ENCODE data around the gene TIMM17A.
A peak's percentile ranks its signal among the peaks of the same experiment; 100 is the strongest.

The TIMM17A gene

DNA sequence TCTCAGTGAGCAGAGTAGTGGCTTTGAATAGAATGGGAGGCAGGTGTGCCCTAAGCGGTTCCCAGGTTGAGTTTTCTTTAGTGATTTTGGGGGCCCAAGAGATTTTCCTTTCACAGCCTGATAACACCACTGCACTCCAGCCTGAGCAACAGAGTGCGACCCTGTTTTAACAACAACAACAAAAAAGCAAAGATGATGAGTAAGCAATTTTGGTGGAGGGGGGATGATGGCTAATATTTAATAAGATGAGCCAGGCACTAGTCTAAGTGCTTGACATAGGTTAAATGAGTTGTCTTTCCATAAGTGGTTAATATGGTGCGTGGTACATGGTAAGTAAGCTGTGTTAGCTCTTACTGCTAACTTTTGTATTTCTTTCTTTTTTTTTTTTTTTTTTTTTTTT, 29.1 kb downstream of the TIMM17A start:
- no peak for DNase-seq (ENCODE audit: low read depth)

GRCh38 chr1:201985355-201985754, 30.1 kb downstream of the TIMM17A start:
- DNase-seq (ENCODE audit: low read depth): no peak

DNA sequence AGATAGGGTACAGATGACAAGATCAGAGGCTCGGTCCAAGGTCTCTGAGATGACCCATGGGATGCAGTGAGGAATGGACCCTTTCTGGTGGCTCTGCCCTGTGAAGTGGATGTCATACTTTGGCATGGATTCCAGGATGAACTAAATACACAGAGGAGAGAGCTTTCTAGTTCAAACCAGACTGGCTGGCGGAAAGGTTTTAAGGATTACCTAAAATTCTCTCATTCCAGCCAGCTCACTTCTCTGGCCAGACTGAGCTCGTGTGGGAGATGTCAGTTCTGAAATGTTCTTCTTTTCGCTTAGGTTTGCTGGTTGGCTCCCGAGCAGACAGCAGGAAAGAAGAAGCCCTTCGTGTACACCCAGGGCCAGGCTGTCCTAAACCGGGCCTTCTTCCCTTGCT, 33.3 kb downstream of the TIMM17A start:
- DNase-seq (ENCODE audit: low read depth): no peak

GRCh38 chr1:201989354-201990128, 34.2 kb downstream of the TIMM17A start:
- no peak for DNase-seq (ENCODE audit: low read depth)

- no peak for DNase-seq (ENCODE audit: low read depth)
Measured at GRCh38 chr1:201990427-201990826, 35.1 kb downstream of the TIMM17A start.

DNA sequence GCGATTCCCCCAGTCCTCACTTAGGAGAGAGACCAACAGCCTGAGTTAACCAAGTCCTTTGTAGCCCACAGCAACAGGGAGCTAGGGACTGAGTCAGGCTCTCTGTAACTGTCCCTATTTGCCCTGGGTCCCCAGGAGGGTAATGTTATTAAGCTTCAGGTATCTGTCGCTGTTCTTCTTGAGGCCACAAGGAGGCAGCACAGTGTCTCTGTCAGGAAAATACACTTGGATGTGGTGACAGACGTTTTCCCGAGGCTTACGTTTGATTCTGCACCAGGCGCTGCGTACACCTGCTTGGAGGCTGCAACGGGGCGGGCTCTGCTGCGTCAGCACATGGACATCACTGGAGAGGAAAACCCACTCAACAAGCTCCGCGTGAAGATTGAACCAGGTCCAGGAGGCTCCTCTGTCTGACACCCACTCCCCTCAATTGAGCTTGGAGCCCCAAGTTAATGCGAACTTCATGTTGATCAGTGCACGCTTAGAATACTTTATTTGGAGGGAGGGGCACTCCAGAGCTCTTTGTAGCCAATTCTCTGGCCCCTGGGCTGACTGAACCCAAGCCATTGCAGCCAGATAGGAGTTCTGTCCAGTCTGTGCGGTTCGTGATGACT, 44.4 kb downstream of the TIMM17A start:
- no peak for DNase-seq (ENCODE audit: low read depth)

- no peak for DNase-seq (ENCODE audit: low read depth)
Measured at GRCh38 chr1:202002507-202002906, 47.2 kb downstream of the TIMM17A start.

- DNase-seq (ENCODE audit: low read depth): no peak
Measured at GRCh38 chr1:202004711-202005110, 49.4 kb downstream of the TIMM17A start.

GRCh38 chr1:202005958-202006357, 50.7 kb downstream of the TIMM17A start:
- DNase-seq (ENCODE audit: low read depth): no peak

- DNase-seq (ENCODE audit: low read depth): no peak
Measured at GRCh38 chr1:202007304-202007703, 52.0 kb downstream of the TIMM17A start.

DNA sequence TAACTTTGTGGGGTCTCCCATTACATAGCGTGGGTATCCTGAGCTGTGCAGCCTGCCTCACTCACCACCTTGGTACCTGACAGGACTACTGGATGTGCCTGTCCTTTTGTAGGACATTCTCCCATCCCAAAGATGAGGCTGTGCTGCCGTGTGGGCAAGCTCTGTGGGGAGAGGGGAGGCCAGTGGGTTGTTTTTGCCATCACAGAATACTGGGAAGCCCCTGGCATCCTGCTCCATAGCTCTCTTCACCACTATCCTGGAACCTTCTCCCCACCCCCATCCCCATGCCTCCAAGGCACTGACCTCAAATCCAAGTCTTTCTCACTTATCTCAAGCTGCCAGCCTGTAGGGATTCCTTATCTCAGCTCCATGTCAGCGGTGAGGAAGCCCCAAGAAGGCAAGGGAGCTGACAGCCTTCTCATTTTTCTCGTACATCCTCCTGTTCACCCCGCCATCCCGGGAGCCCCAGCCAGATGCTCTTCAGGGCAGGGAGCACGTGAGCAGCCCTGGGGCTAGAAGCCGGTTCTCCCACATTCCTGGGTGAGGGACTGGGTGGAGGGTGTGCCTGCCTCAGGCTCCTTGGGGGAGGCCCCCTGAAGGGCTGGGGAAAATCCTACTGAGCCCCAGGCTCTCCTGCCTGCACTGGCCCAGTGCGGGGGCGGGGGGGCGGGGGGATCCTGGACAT, 52.6 kb downstream of the TIMM17A start:
- no peak for DNase-seq (ENCODE audit: low read depth)

DNA sequence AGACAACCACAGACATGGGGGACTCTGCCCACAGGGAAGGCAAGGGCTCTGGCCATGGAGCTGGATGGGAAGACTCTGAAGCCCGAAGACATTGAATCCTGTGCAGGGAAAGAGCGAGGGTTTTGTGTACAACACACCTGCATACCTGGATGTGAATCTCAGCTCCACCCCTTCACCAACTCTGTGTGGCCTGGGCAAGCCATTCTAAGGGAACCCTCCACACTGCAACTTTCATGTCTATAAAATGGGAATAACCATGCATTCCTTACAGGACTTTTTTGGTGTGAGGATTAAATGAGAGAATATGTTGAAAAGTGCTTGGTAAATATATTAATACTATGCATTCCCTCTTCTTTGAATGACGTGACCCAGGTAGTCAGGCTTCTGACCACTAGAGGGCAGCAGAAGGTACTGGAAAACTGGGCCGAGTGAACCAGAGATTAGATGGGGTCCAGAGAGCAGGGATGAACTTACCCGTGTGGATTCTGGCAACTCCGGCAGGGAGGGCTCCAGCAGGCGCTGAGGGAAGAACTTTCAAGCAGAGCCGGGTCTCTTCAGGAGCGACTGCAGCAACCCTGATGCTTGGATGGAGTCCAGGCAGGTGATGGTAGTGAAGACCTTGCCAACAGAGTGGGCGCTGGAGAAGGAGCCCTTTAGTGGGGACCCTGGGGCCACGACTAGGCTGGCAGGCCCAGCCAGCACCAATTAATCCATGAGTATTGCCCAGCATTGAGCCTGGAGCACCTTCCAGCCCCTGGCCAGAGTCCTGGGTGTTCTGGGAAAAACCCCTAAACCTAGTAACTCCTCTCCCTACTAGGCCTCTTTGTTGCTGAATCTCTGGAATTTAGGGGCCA, 54.2 kb downstream of the TIMM17A start:
- peak; percentile 54 for DNase-seq (ENCODE audit: low read depth)

GRCh38 chr1:202010180-202011015, 55.1 kb downstream of the TIMM17A start, which contains the start of gene ELF3:
Gene ELF3 (plus strand): TSS chr1:202010587. CDS start chr1:202011137, 550 bp downstream.
- no peak for DNase-seq (ENCODE audit: low read depth)

DNA sequence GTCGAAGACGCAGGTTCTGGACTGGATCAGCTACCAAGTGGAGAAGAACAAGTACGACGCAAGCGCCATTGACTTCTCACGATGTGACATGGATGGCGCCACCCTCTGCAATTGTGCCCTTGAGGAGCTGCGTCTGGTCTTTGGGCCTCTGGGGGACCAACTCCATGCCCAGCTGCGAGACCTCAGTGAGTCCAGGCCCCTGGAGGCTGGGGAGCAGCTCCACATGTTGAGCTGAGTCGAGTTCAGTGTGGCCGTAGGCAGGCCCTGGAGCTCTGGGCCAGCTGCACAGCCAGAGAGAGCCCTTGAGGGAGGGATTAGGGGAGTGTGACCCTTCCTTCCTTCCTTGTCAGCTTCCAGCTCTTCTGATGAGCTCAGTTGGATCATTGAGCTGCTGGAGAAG, 56.7 kb downstream of the TIMM17A start:
- no peak for DNase-seq (ENCODE audit: low read depth)

GRCh38 chr1:202012544-202013478, 57.5 kb downstream of the TIMM17A start:
- no peak for DNase-seq (ENCODE audit: low read depth)

- no peak for DNase-seq (ENCODE audit: low read depth)
Measured at GRCh38 chr1:202013603-202014002, 58.3 kb downstream of the TIMM17A start.

GRCh38 chr1:202014060-202014459, 58.8 kb downstream of the TIMM17A start:
- no peak for DNase-seq (ENCODE audit: low read depth)

GRCh38 chr1:202014915-202015661, 59.8 kb downstream of the TIMM17A start:
- no peak for DNase-seq (ENCODE audit: low read depth)

- DNase-seq (ENCODE audit: low read depth): no peak
Measured at GRCh38 chr1:202015662-202015937, 60.3 kb downstream of the TIMM17A start.
